ENCODE data around the gene XPC. TPM values are rescaled to one million over a fixed set of nuclear protein-coding genes. Genes with fewer than 3 reads are reported as not detected.

Gene XPC
- total RNA-seq, 2 donors from 2014 or later: 33.2 to 34.9 TPM

- Histone ChIP-seq H3K4me1 (no peaks in the 10 kb centered on the region), H3K36me3 (replicated peaks in 1 of 2; ENCODE audit: insufficient read depth in 1 of 2, low read depth in 2 of 2) (peaks cover 15 to 73% of the 10 kb centered on the region in 2 donors), H3K9me3 (peaks cover 0 to 7% (median 0%) of the 10 kb centered on the region in 3 donors), H3K27me3 (no peaks in the 10 kb centered on the region), H3K4me3 (no peak overlapping the region), H3K27ac (no peak overlapping the region)
- no peak for TF ChIP-seq CTCF (IDR thresholded peaks at IDR 0.05)
- TF ChIP-seq POLR2A (IDR thresholded peaks at IDR 0.05): no peak
- WGBS, 2 donors: 98% methylated on average over 2 of the region's 2 CpGs
- DNase-seq: no peak
- intact Hi-C loops (cut with DNase I): no loop called here
- no peak for ATAC-seq
Measured at GRCh38 chr3:14162178-14162577, 16.2 kb downstream of the XPC start.

- 91 to 94% methylated on average over 2 of the region's 2 CpGs for WGBS, 2 donors
- Histone ChIP-seq H3K4me3 (no peak overlapping the region), H3K4me1 (no peaks in the 10 kb centered on the region), H3K36me3 (replicated peaks in 1 of 2; ENCODE audit: insufficient read depth in 1 of 2, low read depth in 2 of 2) (peaks cover 15 to 74% of the 10 kb centered on the region in 2 donors), H3K27me3 (no peaks in the 10 kb centered on the region), H3K9me3 (peaks cover 0 to 7% (median 0%) of the 10 kb centered on the region in 3 donors), H3K27ac (no peak overlapping the region)
- intact Hi-C loops (cut with DNase I): no loop called here
- ATAC-seq: no peak
- TF ChIP-seq CTCF (IDR thresholded peaks at IDR 0.05): no peak
- TF ChIP-seq POLR2A (IDR thresholded peaks at IDR 0.05): no peak
- no peak for DNase-seq
Measured at GRCh38 chr3:14161282-14161681, 17.1 kb downstream of the XPC start.

- intact Hi-C loops (cut with DNase I): no loop called here
- WGBS, 2 donors: 96 to 99% methylated on average over 8 of the region's 8 CpGs
- no peak for TF ChIP-seq POLR2A (IDR thresholded peaks at IDR 0.05)
- TF ChIP-seq CTCF (IDR thresholded peaks at IDR 0.05): no peak
- Histone ChIP-seq H3K9me3 (peaks cover 0 to 7% (median 0%) of the 10 kb centered on the region in 3 donors), H3K4me1 (no peaks in the 10 kb centered on the region), H3K36me3 (replicated peaks in 1 of 2; ENCODE audit: insufficient read depth in 1 of 2, low read depth in 2 of 2) (peaks cover 15 to 65% of the 10 kb centered on the region in 2 donors), H3K27me3 (no peaks in the 10 kb centered on the region), H3K4me3 (no peak overlapping the region), H3K27ac (no peak overlapping the region)
- ATAC-seq: no peak
- DNase-seq: no peak
Measured at GRCh38 chr3:14159426-14159825, 19.0 kb downstream of the XPC start.

GRCh38 chr3:14158370-14158769 is 20.0 kb downstream of the XPC start:
- no peak for TF ChIP-seq POLR2A (IDR thresholded peaks at IDR 0.05)
- TF ChIP-seq CTCF (IDR thresholded peaks at IDR 0.05): no peak
- no peak for DNase-seq
- no peak overlapping the region for H3K4me3 ChIP-seq
- 95 to 98% methylated on average over 14 of the region's 14 CpGs for WGBS, 2 donors
- H3K36me3 ChIP-seq (replicated peaks in 1 of 2; ENCODE audit: insufficient read depth in 1 of 2, low read depth in 2 of 2): peaks cover 11 to 56% of the 10 kb centered on the region in 2 donors
- no peaks in the 10 kb centered on the region for H3K4me1 ChIP-seq
- H3K27me3 ChIP-seq: no peaks in the 10 kb centered on the region
- H3K27ac ChIP-seq: no peak overlapping the region
- no peak for ATAC-seq
- peaks cover 0 to 7% (median 0%) of the 10 kb centered on the region in 3 donors for H3K9me3 ChIP-seq
- intact Hi-C loops (cut with DNase I): no loop called here

- Histone ChIP-seq H3K36me3 (replicated peaks in 1 of 2; ENCODE audit: insufficient read depth in 1 of 2, low read depth in 2 of 2) (peaks cover 11 to 53% of the 10 kb centered on the region in 2 donors), H3K4me3 (no peak overlapping the region), H3K9me3 (peaks cover 0 to 7% (median 0%) of the 10 kb centered on the region in 3 donors), H3K27me3 (no peaks in the 10 kb centered on the region), H3K27ac (no peak overlapping the region), H3K4me1 (no peaks in the 10 kb centered on the region)
- intact Hi-C loops (cut with DNase I): no loop called here
- no peak for ATAC-seq
- WGBS, 2 donors: 95% methylated on average over 9 of the region's 9 CpGs
- DNase-seq: no peak
- TF ChIP-seq POLR2A (IDR thresholded peaks at IDR 0.05): no peak
- TF ChIP-seq CTCF (IDR thresholded peaks at IDR 0.05): no peak
Measured at GRCh38 chr3:14157951-14158350, 20.4 kb downstream of the XPC start.
